GM11168 (cell line): ENCODE results near the gene SHMT1.
"Not testable (repeated sequence)": the region's sequence is repeated elsewhere in the genome, so short reads cannot be mapped to it uniquely, and the experiment has no call there.

Experiments
- in situ Hi-C: fragments of 300-500 bp; cut with MboI; formaldehyde crosslinking; loops from one replicate; pipeline ENCODE4 v1.12.0; 2022; ENCODE audit warnings: low sequenced_read_pairs; ENCODE audit not compliant: unreplicated experiment

SHMT1 gene

GRCh38 chr17:18363101-18364049 lies at the start of gene SHMT1:
Gene SHMT1 (minus strand): TSS chr17:18363550. CDS start chr17:18355981, 7,569 bp downstream.
- in situ Hi-C loops, result no loop called here

DNA sequence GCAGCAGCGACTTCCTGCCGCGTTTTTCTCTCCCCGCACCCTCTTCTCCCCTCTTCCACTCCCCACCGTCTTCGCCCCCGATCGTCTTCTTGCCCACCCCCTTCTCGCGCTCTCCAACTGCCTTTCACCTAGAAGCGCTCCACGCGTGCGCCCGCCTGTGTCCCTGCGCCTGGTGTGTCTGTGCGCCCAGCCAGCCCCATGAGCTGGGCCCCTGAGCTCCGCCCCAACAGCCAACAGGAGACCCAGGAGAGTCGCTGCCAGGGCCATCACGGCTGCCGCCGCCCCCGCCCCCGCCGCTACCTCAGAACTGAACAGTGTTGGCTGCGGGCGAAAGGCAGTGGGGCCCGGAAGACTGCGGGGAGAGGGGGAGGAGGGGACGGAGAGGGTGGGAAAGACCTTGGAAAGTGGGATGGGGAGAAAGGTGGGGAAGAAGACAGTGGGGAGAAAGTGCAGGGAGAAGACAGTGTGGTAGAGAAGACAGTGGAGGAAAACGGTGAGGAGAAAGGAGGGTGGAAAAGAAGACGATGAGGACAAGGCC lies 48.7 kb upstream of the SHMT1 start:
- in situ Hi-C loops, result not testable (repeated sequence)

DNA sequence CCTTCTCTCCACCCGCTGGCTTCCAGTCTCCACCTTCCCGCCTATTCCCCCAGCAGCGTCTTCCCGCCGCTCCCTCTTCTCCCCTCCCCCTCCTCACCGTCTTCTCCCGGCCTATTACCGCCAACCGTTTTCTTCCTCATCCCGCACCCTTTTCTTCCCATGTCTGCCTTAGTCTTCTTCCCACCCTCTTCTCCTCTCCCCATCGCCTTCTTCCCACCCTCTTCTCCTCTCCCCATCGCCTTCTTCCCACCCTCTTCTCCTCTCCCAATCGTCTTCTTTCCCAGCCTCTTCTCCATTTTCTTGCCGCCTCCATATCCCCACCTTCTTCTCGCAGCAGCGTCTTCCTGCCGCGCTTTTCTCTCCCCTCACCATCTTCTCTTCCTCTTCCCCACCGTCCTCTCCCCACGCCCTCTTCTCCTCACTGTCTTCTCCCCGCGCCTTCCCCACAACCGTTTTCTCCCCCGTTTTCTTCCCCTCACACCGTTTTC lies 48.1 kb upstream of the SHMT1 start:
- in situ Hi-C loops, result not testable (repeated sequence)

DNA sequence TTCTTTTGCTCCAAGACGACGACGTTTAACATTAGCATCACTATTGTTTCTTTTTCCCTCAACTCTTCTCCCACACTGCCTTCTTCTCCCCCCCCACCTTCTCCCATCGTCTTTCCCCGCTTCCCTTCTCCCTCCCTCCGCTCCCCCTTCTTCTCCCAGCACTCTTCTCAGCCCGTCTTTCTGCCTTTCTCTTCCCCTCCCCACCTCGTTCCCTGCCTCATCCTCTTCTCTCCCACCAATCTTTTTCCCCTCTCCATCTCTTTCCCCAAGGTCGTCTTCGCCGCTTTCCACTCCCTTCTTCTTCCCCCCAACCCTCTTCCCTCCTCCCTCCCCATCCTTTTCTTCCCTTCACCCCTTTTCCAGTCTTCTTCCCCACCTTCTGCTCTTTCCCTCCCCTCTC lies 47.4 kb upstream of the SHMT1 start:
- in situ Hi-C loops, result not testable (repeated sequence)

- in situ Hi-C loops, result not testable (repeated sequence)
Measured at GRCh38 chr17:18409321-18409720, 46.0 kb upstream of the SHMT1 start.

DNA sequence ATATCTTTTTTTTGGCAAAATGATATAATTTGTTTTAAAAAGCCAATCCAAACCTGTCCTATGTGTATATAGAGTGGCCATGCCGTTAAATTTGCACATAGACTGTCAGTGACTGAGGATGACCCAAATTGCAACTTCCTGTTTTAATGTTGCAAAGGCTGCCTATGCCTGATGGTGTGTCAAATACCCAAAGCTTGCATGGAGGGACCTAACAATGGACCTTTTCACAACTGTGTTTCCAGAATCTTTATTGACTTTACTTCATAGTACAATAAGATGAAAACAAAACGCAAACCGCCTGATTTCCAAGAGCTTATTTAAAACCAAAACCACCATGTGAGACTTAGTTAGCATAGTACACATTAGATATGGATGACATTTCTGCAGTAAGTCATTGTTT lies 45.6 kb upstream of the SHMT1 start:
- in situ Hi-C loops, result not testable (repeated sequence)

GRCh38 chr17:18403604-18404003 lies 40.3 kb upstream of the SHMT1 start:
- in situ Hi-C loops, result not testable (repeated sequence)

- in situ Hi-C loops, result not testable (repeated sequence)
Measured at GRCh38 chr17:18403166-18403565, 39.8 kb upstream of the SHMT1 start.

- in situ Hi-C loops, result not testable (repeated sequence)
Measured at GRCh38 chr17:18401872-18402590, 38.7 kb upstream of the SHMT1 start.

DNA sequence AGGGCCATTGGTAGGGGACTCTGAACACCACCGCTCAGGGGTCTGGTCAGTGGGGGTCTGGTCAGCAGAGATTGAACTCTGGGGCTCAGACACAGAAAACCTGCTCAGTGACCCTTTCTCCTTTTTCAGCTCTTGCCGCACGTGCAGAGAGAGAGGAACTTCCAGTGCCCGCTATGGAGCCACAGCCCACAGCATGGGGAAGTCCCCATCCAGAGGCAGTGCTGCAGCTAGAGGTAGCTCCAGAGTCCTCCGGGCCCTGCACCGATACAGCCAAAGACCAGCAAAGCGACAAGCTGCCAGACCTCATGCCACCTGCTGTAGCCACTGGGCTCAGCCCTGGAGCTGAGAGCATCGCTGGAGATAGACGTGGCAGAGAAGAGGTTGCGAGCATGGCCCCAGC lies 25.4 kb upstream of the SHMT1 start:
- in situ Hi-C loops, result not testable (repeated sequence)

DNA sequence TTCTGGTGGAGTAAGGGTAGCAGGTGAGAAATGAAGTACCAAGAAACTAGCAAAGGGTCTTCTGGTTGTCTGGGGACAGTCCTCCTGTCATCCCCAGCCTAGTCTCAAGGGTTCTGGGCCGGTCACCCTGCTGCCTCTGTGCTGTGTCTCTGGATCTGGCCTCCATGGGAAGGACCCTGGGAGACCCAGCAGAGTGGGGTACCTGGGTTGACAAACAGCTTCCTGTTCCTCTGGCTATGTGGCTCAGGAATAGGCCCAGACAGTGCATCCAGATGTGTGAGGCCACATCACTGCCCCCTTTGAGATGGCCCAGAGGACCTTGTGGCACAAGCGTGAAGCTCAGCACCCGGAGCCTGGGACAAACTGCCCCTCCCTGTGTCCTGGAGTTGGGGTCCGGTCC lies 24.9 kb upstream of the SHMT1 start:
- in situ Hi-C loops, result not testable (repeated sequence)

DNA sequence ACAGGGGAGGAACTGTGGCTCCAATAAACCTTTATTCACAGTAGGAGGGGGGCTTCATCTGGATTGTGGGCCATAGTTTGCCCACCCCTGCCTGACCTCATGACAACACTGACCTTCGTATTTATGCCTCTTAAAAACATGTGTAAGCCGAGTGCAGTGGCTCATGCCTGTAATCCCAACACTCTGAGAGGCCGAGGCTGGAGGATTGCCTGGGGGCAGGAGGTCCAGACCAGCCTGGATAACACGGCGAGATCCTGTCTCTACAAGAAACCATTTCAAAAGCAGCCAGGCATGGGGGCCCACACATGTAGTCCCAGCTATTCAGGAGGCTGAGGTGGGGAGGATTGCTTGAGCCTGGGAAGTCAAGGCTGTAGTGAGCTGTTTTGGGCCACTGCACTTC lies 24.2 kb upstream of the SHMT1 start:
- in situ Hi-C loops, result not testable (repeated sequence)

GRCh38 chr17:18384271-18384670 lies 20.9 kb upstream of the SHMT1 start:
- in situ Hi-C loops, result not testable (repeated sequence)

DNA sequence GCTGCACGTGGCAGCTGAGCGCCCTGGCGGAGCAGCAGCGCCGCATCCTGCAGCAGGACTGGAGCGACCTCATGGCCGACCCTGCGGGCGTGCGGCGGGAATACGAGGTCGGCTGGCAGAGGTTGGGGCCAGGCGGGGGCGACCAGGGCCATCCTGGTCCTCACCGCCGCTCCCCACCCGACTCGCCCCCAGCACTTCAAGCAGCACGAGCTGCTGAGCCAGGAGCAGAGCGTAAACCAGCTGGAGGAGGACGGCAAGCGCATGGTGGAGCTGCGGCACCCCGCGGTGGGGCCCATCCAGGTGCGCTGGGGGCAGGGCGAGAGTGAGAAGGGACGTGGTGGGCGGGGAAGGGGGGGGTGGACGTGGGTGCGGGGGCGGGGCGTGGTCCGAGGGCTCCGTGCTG lies 19.7 kb upstream of the SHMT1 start:
- in situ Hi-C loops, result not testable (repeated sequence)

- in situ Hi-C loops, result no loop called here
Measured at GRCh38 chr17:18382441-18383078, 19.2 kb upstream of the SHMT1 start.

DNA sequence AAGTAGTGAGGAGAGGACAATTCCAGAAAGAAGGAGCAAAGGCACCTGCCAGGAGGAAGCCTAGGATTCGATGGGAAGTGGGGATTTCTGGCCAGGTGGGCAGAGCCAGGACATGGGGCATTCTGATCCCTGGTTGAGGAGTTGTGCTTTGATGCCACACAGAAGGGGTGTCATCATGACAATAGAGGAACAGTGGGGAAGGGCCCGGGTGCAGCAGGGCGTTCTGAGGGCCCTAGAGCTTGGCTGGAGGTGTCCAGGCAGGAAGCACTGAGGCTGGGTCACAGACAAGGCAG lies 18.5 kb upstream of the SHMT1 start:
- in situ Hi-C loops, result no loop called here

GRCh38 chr17:18381158-18381952 lies 18.0 kb upstream of the SHMT1 start:
- in situ Hi-C loops, result no loop called here

GRCh38 chr17:18380471-18381157 lies 17.3 kb upstream of the SHMT1 start:
- in situ Hi-C loops, result no loop called here
